K562 (cell line): Measurements from ENCODE around the gene MICOS13. TPM values are rescaled to one million over a fixed set of nuclear protein-coding genes. Genes with fewer than 3 reads are reported as not detected.
A peak's percentile ranks its signal among the peaks of the same experiment; 100 is the strongest.

ENCODE experiments used
- ATAC-seq: fragments of 200-7000 bp; cut with Tn5 transposase; 3 replicates; pipeline ENCODE4 v1.9.1; 2020; ENCODE audit warnings: moderate library complexity
- BruUV-seq: library from RNA; stranded (reverse); fragments of 400-500 nt; replicated peaks from 2 replicates; lab custom pipeline; 2021; lab: Mats Ljungman, UMichigan
- CTCF ChIA-PET: fragments of 300-600 bp; formaldehyde crosslinking; extraction: SDS; loops from one replicate; lab custom pipeline; 2021; ENCODE audit warnings: low intra/inter-chr PET ratio; lab: Yijun Ruan, JAX
- POLR2A ChIA-PET: fragments of 300-600, 350-650 bp; sonication (Branson Sonifier 250); formaldehyde crosslinking; extraction: SDS; loops from one replicate; lab custom pipeline; 2021; ENCODE audit warnings: antibody characterized with exemption, inconsistent platforms; lab: Yijun Ruan, JAX
- DNase-seq, 4 experiments: peaks; one replicate each; pipeline versions ENCODE4 v3.0.0 to v3.0.0-alpha.2; 2011 to 2018; ENCODE audit warnings: low spot score in 3 of 4, mixed read lengths in 3 of 4; ENCODE audit errors: extremely low read depth in 1 of 4
- FAIRE-seq: peaks from 2 replicates; lab custom pipeline; 2011; peaks lifted over from hg19 to GRCh38; lab: Jason Lieb, UNC
- H2AFZ ChIP-seq: 2 replicates; pipeline ENCODE4 v1.6.0; 2011; ENCODE audit warnings: low read depth, low read length, control low read depth, inconsistent platforms
- H3K27ac ChIP-seq: fragments of 200-600 bp; 3 replicates; pipeline ENCODE4 v1.8.0; 2011; ENCODE audit warnings: low read depth, mild to moderate bottlenecking, control low read depth, inconsistent platforms, low read length, moderate library complexity, mixed read lengths; ENCODE audit errors: extremely low read depth
- H3K27me3 ChIP-seq, 2 experiments: fragments of 300-600 bp in 1 of 2; 2 replicates in 1 of 2; 3 replicates in 1 of 2; pipeline versions ENCODE4 v1.6.0 to v1.8.0; 2011; ENCODE audit warnings: inconsistent platforms in 2 of 2, low read length in 2 of 2, mild to moderate bottlenecking in 1 of 2, mixed read lengths in 1 of 2, moderate library complexity in 1 of 2; ENCODE audit not compliant: control insufficient read depth in 2 of 2, insufficient read depth in 2 of 2
- H3K36me3 ChIP-seq: fragments of 300-600 bp; 3 replicates; pipeline ENCODE4 v1.8.0; 2011; ENCODE audit warnings: mild to moderate bottlenecking, low read length, inconsistent platforms; ENCODE audit not compliant: control insufficient read depth, insufficient read depth
- H3K4me1 ChIP-seq, 2 experiments: fragments of 200-600 bp in 1 of 2; replicated peaks in 1 of 2; 2 replicates in 1 of 2; 3 replicates in 1 of 2; pipeline versions ENCODE4 v1.5.1 to v1.8.0; 2011; ENCODE audit warnings: inconsistent platforms in 2 of 2, low read length in 2 of 2, mild to moderate bottlenecking in 1 of 2, mixed read lengths in 1 of 2, moderate library complexity in 1 of 2; ENCODE audit not compliant: control insufficient read depth in 2 of 2, insufficient read depth in 2 of 2
- H3K4me2 ChIP-seq: 2 replicates; pipeline ENCODE4 v1.6.1; 2011; ENCODE audit warnings: low read length, control low read depth, inconsistent platforms, mixed read lengths; ENCODE audit not compliant: insufficient read depth
- H3K4me3 ChIP-seq: fragments of 200-600 bp; sonication (generic), shearing (Covaris generic); 2 replicates; pipeline ENCODE4 v1.5.1; 2016; ENCODE audit warnings: control low read depth, inconsistent platforms
- H3K79me2 ChIP-seq: fragments of 200-600 bp; 3 replicates; pipeline ENCODE4 v1.8.0; 2011; ENCODE audit warnings: low read length, inconsistent platforms; ENCODE audit not compliant: control insufficient read depth, insufficient read depth
- H3K9ac ChIP-seq, 2 experiments: 2 replicates each; pipeline versions ENCODE4 v1.6.0 to v1.6.1; 2011; ENCODE audit warnings: low read depth in 2 of 2, low read length in 2 of 2, control low read depth in 1 of 2, inconsistent platforms in 1 of 2, mild to moderate bottlenecking in 1 of 2, mixed read lengths in 1 of 2; ENCODE audit not compliant: insufficient read depth in 1 of 2
- H3K9me1 ChIP-seq: one replicate; pipeline ENCODE4 v1.6.0; 2011; ENCODE audit warnings: inconsistent platforms, mild to moderate bottlenecking, low read length, moderate library complexity; ENCODE audit not compliant: control insufficient read depth, insufficient read depth
- H3K9me3 ChIP-seq: replicated peaks from 2 replicates; pipeline ENCODE4 v1.5.1; 2011; ENCODE audit warnings: low read depth, low read length, inconsistent platforms; ENCODE audit not compliant: control insufficient read depth, insufficient read depth
- H4K20me1 ChIP-seq: replicated peaks from 2 replicates; pipeline ENCODE4 v1.6.1; 2011; ENCODE audit warnings: low read length, inconsistent platforms, mixed read lengths; ENCODE audit not compliant: control insufficient read depth, insufficient read depth
- CEBPB ChIP-seq: fragments of 450-650 bp; IDR thresholded peaks from 2 replicates; pipeline ENCODE4 v1.6.1; 2016; ENCODE audit warnings: missing genetic modification characterization, missing compliant biosample characterization
- CHD2 ChIP-seq: IDR thresholded peaks from 2 replicates; pipeline ENCODE4 v1.6.1; 2011; ENCODE audit warnings: low read depth, low read length
- MEF2A ChIP-seq: IDR thresholded peaks from 2 replicates; pipeline ENCODE4 v1.6.1; 2011; ENCODE audit warnings: low read depth, mild to moderate bottlenecking, low read length, moderate library complexity; ENCODE audit not compliant: control insufficient read depth
- POLR2B ChIP-seq: fragments of 450-650 bp; IDR thresholded peaks from 2 replicates; pipeline ENCODE4 v1.6.1; 2018; ENCODE audit warnings: low read depth; ENCODE audit not compliant: partially characterized antibody
- SIRT6 ChIP-seq: IDR thresholded peaks from one replicate; pipeline ENCODE4 v1.6.1; 2012; ENCODE audit warnings: low read depth, mild to moderate bottlenecking, control low read depth, inconsistent platforms, low read length, moderate library complexity
- ZNF140 ChIP-seq: fragments of 250-450 bp; sonication (Bioruptor Pico); IDR thresholded peaks from 2 replicates; pipeline ENCODE4 v1.8.0; 2021; ENCODE audit warnings: moderate library complexity, mild to moderate bottlenecking, inconsistent platforms
- WGBS: fragments of 100-300 bp; shearing (Covaris generic); methylation state at CpG from one replicate; pipeline ENCODE4 v1.1.6; 2016; ENCODE audit warnings: low coverage, mixed read lengths; ENCODE audit not compliant: insufficient coverage; ENCODE audit errors: missing lambda C conversion rate; 5-methylcytosine and 5-hydroxymethylcytosine counted together
- in situ Hi-C: fragments of 300-500 bp; cut with MboI; formaldehyde crosslinking; loops from 4 replicates; pipeline ENCODE4 v1.15.0; 2018; ENCODE audit warnings: inconsistent platforms, mixed read lengths
- intact Hi-C: fragments of 100-400 bp; cut with micrococcal nuclease; formaldehyde crosslinking; loops from 2 replicates; pipeline ENCODE4 v1.14.2; 2022
- polyA plus RNA-seq, 8 experiments: library from polyadenylated mRNA; depleted of rRNA in 4 of 8; stranded (reverse) in 5 of 8; unstranded in 3 of 8; fragments of >200 nt; fragmentation: Nextera tagmentation in 2 of 8; fragmentation: Illumina TruSeq in 1 of 8; extraction: Ambion mirVana in 2 of 8; extraction: Trizol in 1 of 8; gene quantifications; 2 replicates each; pipeline versions ENCODE4 v1.2.1 to v1.2.3, GENCODE V29; 2011 to 2014; ENCODE audit warnings: inconsistent platforms in 1 of 8, missing spikeins in 1 of 8
- total RNA-seq, 7 experiments: library from RNA; depleted of rRNA in 6 of 7; stranded (reverse); fragments of >200 nt in 6 of 7; fragmentation: Illumina TruSeq in 2 of 7; extraction: Trizol in 2 of 7; gene quantifications; 2 replicates each; pipeline versions ENCODE4 v1.2.1 to v1.2.3, GENCODE V29; 2011 to 2021; ENCODE audit warnings: low replicate concordance in 1 of 7
- TF ChIP-seq, protein P1 (sequence below): fragments of 250-450 bp; sonication (Bioruptor Pico); IDR thresholded peaks from 2 replicates; pipeline ENCODE4 v1.8.0; 2022; ENCODE audit warnings: moderate library complexity, mild to moderate bottlenecking, inconsistent platforms

MICOS13 gene
- total and polyA plus RNA-seq, 9 of the 15 experiments (the other 6 are each of a cell fraction or from before 2014, with no cell fraction given): 15.5 to 220 (median 49.4) TPM

DNA sequence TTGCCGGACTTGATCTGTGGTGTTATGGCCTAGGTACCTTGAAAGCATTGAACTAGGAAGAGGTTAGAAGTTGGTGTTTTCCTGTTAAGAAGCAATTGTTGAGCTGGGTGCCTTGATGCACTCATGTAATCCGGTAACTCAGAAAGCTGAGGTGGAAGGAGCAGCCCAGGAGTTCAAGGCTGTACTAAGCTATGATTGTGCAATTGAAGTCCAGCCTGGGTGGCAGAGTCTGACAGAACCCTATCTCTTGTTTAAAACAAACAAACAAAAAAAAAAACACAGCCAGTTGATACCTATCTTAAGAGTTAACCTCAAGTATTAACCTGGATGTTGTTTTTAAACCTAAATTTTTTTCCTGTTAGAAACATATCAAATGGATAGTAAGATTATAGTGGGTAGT lies 38.1 kb downstream of the MICOS13 start:
- Histone ChIP-seq H3K4me2 (no peak overlapping the region), H4K20me1 (peaks cover 35% of the 10 kb centered on the region), H3K79me2 (peaks cover 95% of the 10 kb centered on the region), H3K9me1 (peaks cover 8% of the 10 kb centered on the region), H3K9ac (no peak overlapping the region), H3K36me3 (peaks cover 91% of the 10 kb centered on the region), H3K4me1 (no peaks in the 10 kb centered on the region), H3K4me3 (no peak overlapping the region), H3K9me3 (no peaks in the 10 kb centered on the region), H2AFZ (no peak overlapping the region), H3K27ac (no peak overlapping the region), H3K27me3 (no peaks in the 10 kb centered on the region)
- DNase-seq (no peak), ATAC-seq (no peak), FAIRE-seq (no peak)
- TF ChIP-seq, protein P1, sequence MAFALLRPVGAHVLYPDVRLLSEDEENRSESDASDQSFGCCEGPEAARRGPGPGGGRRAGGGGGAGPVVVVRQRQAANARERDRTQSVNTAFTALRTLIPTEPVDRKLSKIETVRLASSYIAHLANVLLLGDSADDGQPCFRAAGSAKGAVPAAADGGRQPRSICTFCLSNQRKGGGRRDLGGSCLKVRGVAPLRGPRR (CRISPR knock-in tag): no peak
- peak; percentile 43; the same call in 1 of the 2 replicates for TF ChIP-seq CEBPB (tag)
- no peak for TF ChIP-seq CHD2
- no peak for TF ChIP-seq SIRT6
- no peak for TF ChIP-seq POLR2B
- no peak for TF ChIP-seq ZNF140 (CRISPR knock-in tag)
- TF ChIP-seq MEF2A: no peak
- CTCF ChIA-PET: no interaction called here
- no TSS peak for BruUV-seq
- in situ Hi-C loops (no loop called here), intact Hi-C loops (no loop called here)
- WGBS: 100% methylated on average over 2 of the region's 2 CpGs
- POLR2A ChIA-PET: interaction anchor here (0.9 to 1.5 kb wide), 3 partner anchors 15 to 23 kb away, joined by 3 to 6 read pairs (median 3); no protein-coding TSS in a partner anchor
